Measurements from ENCODE around the gene PNPT1.

DNA sequence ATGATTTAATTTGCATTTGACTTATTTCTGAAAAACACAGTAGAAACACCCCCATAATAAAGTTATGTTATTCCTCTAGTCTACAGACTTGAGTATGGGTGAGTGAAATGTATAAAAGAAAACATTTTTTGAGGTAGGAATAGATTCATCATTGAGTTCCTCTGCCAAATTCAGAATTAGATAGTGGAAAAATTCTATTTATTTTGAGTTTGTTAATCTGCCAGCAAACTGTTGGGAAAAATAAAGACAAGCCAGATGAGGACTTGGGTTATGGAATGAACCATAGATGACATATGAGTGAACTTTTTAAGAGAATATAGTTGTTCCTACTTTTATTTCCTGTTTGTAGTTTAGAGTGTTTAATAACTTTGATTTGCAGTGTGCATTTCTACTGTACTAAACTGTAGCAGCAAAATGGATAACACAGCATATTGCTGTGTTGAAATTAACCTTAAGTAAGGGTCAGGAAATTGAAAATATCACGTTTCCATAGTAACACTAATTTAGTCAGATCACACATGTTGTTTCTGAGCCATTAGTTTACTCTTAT, 35.6 kb upstream of the PNPT1 start:
- TF ChIP-seq, protein P1, sequence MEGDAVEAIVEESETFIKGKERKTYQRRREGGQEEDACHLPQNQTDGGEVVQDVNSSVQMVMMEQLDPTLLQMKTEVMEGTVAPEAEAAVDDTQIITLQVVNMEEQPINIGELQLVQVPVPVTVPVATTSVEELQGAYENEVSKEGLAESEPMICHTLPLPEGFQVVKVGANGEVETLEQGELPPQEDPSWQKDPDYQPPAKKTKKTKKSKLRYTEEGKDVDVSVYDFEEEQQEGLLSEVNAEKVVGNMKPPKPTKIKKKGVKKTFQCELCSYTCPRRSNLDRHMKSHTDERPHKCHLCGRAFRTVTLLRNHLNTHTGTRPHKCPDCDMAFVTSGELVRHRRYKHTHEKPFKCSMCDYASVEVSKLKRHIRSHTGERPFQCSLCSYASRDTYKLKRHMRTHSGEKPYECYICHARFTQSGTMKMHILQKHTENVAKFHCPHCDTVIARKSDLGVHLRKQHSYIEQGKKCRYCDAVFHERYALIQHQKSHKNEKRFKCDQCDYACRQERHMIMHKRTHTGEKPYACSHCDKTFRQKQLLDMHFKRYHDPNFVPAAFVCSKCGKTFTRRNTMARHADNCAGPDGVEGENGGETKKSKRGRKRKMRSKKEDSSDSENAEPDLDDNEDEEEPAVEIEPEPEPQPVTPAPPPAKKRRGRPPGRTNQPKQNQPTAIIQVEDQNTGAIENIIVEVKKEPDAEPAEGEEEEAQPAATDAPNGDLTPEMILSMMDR (IDR thresholded peaks at IDR 0.05), result no peak
- no peak for TF ChIP-seq POLR2A (IDR thresholded peaks at IDR 0.05)

Measured in testis (tissue), 2 donors.